ENCODE measurements around the gene AKT3.
A peak's percentile ranks its signal among the peaks of the same experiment; 100 is the strongest.

The AKT3 gene

DNA sequence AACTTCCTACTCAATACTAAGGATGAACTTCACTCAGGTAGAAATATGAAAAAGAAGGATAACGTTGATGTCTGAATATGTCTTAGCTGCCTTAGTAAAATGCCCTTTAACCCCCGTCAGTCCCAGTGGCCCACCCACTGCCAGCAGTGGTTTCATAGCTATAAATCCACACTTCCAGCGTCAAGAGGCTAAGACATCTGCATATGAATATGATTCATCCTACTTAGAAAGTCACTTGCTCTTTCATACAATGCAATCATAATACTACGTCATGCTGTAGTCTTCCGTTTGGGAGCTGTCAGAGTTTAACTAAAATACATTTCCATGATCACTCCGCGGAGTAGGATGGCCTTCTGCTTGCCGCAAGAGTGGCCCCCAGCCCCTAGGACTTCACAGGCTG is 346.9 kb downstream of the AKT3 start:
- DNase-seq: no peak

DNA sequence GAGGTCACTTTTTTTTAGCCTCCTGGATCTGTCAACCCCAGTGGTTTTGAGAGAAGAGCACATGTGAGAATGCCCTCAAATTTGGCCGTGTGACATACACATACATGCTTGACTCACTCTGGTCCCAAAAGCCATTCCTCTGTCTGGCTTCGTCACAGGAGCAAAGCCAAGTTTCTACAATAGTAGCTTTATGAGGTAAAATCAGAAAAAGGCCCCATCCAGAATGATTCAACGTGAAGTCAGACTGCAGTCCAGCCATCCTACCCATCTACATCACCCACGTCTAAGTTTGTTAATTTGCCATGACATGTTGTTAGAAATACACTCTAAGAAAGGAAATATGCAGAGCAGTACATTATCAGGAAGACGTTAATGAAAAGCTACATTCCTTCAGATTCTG is 349.0 kb downstream of the AKT3 start:
- no peak for DNase-seq

DNA sequence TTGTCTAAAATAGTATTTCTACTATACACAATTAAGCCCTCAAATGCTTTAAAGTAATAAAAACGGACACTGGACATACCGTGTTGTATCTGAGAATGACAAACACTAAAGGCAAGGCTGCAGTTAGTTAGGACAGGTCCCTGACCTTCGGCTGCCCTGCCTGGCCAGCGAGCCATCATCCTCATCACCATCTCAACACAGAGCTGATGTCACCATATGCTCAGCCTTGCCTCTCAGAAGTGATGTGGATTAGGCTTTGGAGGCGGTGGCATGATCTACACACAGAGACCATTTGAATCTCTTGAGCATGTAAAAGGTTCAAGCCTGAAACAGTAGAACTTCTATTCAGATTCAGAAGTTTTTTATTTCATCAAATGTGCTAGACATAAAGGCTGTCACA is 349.5 kb downstream of the AKT3 start:
- no peak for DNase-seq

DNA sequence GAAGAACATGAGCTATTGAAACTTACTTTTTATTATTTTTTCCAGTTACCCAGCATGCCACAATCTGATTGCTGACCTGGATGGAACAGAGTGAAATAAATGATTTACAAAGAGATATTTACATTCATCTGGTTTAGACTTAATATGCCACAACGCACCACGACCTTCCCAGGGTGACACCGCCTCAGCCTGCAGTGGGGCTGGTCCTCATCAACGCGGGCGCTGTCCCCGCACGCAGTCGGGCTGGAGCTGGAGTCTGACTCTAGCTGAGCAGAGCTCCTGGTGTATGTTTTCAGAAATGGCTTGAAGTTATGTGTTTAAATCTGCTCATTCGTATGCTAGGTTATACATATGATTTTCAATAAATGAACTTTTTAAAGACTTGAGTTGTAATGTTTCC is 350.3 kb downstream of the AKT3 start:
- DNase-seq: no peak

DNA sequence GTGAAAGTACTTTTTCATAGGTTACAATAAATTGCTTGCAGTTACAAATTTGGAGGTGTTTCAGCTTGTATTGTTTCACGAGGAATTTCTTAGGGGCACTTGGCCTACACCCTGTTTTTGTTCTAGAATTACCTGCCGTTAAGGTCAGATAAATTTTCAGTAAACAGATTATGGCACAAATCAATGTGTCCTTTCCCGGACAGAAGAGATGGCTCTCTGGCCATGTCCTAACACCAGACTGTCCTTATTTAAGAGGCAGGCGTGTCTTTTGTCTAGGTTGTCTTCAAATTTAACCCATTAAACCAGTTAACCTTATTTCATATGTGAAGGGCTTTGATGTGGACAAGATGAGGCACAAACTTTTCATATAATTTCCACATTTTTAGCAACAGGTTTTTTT is 350.8 kb downstream of the AKT3 start:
- no peak for DNase-seq

DNA sequence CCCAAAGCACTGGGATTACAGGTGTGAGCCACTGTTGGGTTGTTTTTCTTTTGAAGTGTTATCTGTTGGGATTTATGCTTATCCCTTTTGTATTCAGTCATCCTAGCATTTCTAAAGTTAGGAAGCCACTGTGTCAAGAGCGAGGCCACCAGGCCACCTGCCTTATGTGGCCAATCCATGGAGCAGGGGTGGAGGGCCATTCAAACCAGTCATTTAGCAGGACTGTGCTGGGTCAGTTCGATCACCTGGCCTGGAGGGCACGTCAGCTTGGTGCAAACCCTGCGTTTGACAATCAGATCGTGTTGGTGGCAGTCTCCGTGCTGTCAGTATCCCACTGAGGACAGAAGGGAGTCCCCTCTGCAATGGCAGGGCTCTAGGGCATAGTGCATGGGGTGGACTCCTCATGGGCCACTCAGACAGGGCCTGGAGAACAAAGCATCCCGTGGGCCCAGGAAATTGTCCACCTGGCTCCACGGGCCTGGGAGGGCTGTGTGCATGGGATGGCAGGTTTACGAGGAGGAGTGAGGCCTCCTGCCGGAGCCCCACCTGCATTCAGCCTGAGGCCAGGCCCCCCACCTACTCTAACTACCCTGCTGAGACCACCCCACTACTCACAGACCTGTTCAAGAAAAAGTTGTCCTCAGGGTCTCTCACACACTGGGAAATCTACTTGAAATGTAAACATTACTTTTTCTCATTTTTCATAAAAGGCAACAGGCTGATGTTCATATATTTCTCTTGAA is 351.9 kb downstream of the AKT3 start:
- no peak for DNase-seq

DNA sequence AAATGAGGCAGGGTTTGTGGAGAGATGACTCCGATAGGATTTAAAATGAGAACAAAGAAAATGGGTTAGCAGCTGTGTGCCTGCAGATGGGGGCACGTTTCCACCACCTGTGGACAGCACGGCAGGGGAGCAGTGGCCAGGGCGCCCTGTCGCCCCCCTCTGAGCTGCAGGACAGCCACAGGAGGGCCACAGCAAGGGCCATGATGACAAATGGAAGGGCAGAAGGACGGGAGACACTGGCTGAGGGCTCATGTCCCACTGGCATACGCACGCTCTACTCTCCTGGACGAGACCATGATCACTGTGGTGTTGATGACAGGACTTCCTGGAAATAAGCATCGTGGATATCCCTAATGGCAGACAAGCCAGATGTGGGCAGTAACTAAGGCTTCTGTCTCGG is 353.2 kb downstream of the AKT3 start:
- no peak for DNase-seq

DNA sequence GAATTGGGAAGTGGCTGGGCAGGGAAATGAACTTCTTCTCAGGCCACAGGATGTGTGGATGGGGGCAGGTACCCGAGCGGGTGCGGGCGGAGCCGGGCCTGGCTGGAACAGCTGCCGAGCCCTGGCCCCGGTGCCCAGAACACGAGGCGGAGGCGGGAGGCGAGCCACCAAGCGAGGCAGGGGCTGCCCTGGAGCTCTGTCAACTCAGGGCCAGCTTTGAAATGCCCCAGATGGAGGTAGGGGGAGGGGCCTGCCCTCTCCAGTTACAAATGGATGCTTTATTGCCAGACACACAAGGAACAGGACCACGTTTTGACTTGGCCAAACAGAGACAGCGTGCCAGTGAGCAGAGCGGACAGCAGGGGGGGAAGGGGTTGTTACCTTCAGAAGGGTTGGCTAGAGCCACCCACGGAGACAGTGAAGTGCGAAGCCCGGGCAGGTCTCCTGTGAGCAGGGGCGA is 353.8 kb downstream of the AKT3 start:
- DNase-seq: peak; percentile 91

DNA sequence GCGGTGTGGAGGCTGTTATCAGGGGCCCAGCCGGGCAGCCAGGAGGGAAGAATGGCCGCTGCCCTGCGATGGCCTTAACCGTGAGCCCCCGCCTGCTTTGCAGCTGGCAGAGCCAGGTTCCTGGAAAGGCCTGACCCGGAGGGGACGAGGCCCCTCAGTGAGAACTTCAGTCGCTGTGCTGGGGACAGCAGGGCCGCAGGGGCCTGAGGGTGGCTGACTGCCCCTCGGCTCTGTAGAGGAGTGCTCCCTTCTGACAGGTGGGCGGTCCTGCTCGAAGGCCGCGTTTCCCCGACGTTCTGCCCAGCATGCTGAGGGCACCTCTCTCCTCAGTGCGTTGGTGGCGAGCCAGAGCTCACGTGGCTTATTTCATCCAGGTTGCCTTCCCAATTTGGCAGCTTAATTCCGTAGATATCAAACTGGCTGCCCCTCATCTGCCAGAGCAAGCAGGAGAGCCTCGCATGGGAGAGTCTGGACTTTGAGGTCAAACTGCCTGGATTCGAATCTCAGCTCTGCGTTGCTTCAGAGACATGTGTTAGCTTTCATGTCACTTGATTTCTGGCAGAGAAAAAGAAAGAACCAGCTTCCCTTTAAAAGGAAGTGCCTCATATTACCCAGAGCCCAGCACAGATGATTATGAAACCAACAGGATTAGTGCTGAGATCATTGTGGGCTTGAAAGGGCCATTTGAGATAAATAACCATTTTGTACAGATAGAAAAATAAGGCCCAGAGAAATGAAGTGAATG is 354.4 kb downstream of the AKT3 start:
- DNase-seq: no peak

DNA sequence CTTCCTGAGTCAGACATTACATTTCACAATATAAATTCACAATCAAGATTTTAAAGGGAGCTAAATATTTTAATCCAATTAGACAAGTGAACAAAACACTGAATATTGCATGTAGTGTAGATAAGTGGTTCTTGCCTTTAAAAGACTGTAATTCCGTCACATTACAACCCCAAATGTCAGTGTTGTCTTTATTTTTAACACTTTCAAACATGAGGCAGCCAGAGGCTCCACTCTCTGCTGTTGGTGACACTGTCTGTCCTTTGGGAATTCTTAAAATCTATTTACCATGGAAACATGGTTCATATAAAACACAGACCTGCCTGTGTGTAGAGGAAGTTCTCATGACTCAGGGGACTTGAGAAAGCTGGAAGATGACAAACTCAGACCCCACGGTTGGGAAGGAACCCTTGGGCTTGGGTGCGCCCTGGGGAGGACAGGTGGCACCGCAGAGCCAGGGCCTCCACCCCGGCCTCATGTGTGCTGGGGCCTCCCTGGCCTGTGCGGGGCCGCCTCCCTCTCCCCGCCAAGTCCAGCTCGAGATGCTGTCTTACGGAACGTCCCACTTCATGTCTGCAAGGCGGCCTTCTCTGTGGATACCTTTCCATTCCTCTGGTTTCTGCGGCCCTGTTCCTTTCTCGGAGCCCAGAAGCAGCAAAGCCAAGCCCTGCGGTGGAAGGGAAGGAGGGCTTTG is 355.2 kb downstream of the AKT3 start:
- no peak for DNase-seq

DNA sequence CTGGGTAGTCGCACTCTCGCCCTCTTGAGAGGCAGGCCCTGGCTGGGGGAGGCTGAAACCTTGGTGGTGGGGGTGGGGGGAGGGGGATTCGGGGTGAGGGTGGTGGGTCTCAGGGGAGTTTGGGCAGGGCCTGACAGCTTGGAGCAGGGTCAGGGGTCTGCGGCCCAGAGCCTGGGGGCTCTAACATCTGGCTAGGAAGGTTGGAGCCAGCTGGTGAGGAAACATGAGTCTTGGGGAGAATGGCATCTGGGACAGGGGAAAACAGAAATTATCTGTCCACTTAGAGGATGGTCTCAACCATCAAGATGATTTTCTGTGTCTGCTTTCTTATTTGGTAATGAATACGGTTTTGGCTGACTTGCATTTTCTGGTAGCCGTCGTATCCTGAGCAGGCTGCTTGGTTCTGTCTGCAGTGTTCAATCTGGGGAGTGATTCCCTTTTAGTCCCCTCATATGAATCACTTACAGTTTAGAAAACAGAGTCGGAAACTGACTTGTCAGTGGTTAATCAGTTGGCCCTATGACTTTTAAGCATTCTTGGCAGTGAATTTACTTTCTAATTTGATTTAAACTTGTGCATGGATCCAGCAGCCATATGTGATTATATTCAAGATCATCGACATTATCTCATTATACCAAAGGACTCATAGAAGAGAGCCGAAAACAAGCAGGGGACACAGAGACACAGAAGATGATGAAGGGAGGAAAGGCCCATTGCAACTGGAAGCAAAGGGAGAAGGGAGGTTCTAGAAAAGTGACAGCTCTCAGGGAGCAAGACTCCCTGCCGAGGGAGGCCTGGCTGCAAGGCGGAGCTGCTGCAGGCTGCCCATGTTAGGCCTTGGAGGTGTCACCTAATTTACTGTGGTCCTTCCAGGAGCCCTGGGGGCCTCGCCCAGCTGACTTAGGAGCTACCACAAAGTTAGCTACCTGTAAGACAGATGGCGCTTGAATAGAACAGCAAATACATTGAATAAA is 356.6 kb downstream of the AKT3 start:
- peak; percentile 61 for DNase-seq

DNA sequence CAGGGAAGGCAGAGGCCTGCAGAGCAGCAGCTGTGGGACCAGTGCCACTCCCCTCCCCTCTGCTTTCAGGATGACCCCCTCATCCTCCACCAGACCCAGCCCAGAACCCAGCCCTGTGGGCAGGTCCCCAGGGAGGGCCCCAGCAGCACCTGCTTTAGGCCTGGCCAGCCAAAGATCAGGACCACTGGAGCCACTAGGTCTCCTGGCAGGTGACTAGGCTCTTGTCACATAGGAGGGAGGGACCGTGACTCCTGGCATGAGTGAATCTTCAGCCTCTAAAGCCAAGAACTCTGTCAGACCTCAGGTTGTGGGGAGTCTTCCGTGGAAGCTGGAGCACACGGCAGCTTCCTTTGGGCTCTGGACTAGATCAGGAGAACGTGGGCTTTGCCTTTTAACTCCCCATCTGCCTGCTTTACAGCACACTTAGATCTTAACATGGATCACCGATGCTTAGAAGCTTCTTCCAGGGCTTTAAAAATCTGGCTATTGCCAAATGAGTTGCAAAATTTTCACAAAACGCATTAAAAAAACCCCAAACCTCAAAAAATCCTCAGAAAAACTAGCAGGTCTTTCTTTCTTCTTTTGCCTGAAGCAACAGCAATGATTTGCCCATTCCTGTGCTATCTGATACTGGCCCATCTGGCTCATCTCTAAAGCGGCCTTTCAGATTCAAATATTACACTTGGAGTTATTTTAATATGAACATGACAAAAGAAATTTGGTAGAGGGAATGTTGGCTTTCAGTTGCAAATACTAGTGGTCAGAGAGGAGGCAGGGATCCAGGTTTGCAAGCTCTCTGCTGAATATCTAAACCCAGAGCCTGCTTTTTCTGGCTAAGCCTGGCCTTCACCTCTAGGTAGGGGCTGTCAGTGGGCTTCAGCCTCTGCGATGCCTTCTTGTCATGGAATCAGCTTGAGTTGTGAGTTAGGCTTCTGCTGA is 359.0 kb downstream of the AKT3 start:
- no peak for DNase-seq

DNA sequence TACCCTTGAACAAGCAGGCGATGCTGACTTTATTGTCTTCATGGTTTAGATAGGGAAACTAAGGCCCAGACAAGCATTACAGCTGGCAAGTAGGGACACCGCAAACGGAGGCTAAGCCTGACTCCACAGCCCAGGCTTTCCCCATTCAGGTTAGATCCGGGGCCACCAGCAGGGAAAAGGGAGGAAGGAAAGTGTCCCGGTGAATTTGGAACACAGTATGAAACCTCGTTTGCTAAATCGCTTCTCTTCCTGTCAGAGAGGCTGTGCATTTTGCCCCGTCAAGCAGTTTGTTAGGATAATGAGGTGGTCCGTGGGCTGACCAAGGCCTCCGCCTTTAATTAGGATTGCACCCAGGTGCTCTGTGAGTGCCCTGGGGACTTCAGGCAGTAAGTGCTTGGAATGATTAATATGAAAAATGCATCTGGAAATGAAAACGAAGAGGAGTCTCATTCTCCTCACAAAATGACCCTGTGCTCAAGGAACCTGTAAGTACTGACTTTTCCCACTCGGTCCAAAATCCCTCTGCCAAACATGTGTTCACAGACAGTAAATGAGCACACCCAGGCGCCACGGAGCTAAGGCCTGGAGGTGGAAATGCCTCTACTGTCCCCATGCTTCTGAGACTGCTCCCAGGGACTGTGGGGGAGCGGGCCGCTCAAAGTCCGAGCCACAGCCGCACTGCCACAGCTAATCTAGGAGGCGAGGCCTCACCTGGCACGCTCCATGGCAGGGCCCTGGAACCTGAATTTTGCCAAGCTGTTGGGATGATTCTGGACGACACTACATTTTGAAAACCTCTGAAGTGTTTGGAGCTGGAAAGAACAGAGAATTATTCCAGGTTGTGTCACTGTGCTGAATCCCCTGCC is 360.1 kb downstream of the AKT3 start:
- DNase-seq: peak; percentile 82

DNA sequence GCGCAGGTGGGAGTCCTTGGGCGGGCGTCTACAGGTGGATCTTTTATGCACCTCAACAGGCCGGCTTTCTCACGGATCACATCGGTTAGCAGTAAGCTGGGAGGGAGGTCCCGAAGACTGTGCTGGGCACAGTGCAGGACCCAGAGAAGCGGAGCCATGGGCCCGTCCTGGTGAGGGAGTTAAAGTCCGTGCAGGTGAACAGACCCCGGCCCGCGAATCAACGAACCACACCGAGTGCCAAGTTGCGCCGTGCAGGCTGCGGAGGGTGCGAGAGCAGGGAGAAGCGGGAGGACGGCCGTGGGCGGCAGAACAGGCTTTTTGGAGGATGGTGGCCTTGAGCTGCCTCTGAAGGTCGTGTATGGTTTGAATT is 360.9 kb downstream of the AKT3 start:
- no peak for DNase-seq

DNA sequence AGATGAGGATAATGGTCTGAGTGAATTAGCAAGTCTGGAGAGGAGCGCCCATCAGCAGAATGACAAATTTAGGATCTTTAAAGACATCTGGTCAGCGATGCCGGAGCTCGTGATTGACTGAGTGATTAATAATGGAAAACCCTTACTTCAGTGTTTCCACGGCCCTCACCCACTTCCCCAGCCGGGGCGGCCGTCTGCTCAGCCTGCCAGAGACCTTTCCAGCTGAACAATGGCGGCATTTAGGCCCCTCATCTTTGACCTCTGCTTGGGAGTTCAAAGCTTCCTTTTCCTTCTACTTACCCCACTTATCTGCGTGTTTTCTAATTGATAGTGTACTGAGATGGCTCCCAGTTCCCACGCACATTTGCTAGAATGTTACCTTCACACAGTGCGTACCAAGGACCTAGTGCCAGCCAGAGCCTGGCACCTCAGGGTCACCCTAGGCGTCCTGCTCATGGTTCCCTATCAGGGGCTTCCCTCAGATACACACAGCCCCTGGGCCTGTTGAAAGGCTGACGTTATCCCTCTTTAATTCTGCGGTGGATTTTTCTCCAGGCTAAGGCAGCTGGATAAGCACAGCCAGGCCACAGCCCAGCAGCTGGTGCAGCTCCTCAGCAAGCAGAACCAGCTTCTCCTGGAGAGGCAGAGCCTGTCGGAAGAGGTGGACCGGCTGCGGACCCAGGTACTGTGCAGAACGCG is 361.4 kb downstream of the AKT3 start:
- DNase-seq: no peak

DNA sequence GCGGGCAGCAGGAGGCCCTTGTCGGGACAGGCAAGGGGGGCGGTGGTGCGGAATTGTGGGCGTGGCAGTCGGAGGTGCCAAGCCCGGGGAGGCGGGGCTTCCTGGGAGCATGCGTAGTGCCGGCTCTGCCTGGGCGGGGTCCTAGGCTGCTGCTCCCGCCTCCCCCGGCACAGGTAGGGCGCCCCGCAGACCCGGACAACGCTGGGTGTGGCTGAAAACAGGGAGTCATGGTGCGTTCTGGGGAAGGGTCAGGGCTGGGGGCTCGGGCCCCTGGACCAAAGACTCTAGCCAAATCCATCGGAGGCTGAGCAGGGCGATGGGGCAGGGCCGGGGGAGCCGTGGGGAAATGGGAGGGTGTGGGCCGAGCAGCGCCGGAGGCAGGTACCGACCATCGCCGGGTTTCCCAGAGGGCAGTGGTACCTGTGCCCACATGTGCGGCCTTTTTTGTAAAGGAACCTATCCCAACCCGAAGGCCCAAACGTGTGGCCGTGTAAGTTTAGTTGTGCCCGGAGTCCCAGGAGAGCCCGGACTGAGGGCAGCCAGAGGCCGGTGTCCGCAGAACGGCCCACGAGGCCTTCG is 362.3 kb downstream of the AKT3 start:
- peak; percentile 89 for DNase-seq

DNA sequence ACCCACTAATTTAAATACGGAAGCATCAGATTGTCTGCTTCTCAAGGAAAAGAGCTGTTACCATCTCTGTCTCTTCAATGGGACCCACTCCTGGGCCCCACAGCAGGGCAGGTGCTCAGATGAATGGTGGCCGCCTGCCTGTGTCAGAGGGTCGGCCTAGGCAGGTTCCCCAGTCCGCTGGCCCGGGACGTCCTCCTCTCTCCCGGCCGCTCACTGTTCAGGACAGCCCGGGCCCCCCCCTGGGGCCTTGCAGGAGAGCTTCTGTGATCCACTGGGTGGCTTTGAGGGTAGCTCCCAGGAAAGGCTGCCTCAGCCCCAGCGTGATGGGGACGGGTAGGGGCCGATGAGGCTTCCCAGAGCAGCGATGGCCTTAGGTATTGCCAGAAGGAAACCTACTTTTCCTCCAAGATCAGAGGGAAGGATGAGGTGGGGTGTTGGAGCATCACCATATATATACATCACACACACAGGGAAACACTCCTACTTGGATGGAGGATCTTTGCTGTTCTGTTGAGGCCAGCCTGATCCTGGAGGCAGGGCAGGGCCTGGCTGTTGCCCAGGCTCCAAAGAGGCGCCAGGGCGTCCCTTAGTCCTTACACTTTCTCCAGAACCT is 362.9 kb downstream of the AKT3 start:
- no peak for DNase-seq

DNA sequence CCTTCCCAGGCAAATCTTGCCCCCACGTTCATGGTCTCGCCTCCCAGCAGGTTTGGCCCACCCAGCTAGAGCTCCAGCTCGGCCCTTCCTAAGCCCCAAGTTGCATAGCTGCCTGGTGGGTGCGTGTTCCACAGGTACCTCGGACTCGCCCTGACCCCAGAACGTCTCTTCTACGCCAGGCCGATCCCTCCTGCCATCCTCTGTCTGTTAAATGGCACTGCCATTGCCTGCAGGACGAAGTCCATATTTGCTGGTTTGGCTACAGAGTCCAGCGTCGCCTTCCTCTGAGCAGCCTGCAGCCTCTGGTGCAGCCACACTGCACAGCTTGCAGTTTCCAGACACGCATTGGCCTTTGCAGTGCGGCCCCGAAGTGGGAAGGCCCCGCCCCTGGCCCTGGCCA is 366.1 kb downstream of the AKT3 start:
- no peak for DNase-seq

All from NCI-H69 (cell line).